Suprapubic skin (tissue), 4 donors: Measurements from ENCODE around the gene IGSF23. TPM values are rescaled to one million over a fixed set of nuclear protein-coding genes. Genes with fewer than 3 reads are reported as not detected.

ENCODE experiments used
- DNase-seq, 2 donors: peaks; one replicate each; pipeline ENCODE4 v3.0.0-alpha.2; 2019; ENCODE audit warnings: low spot score in 2 of 2
- H3K27ac ChIP-seq: fragments of 200-600 bp; sonication (generic); one replicate; pipeline ENCODE4 v1.5.1; 2019
- H3K27me3 ChIP-seq: fragments of 200-600 bp; sonication (generic); one replicate; pipeline ENCODE4 v1.5.1; 2019
- H3K36me3 ChIP-seq: fragments of 200-600 bp; sonication (generic); one replicate; pipeline ENCODE4 v1.5.1; 2019
- H3K4me1 ChIP-seq: fragments of 200-600 bp; sonication (generic); one replicate; pipeline ENCODE4 v1.5.1; 2019
- H3K4me3 ChIP-seq: fragments of 200-600 bp; sonication (generic); one replicate; pipeline ENCODE4 v1.5.1; 2019; ENCODE audit warnings: mild to moderate bottlenecking
- H3K9me3 ChIP-seq: fragments of 200-600 bp; sonication (generic); one replicate; pipeline ENCODE4 v1.5.1; 2019
- EP300 ChIP-seq: sonication (generic); formaldehyde crosslinking; IDR thresholded peaks from one replicate; pipeline ENCODE4 v1.6.1; 2017; ENCODE audit warnings: antibody characterized with exemption
- POLR2A ChIP-seq, 2 donors: fragments of 450-650 bp; IDR thresholded peaks; one replicate each; pipeline ENCODE4 v1.6.1; 2017; ENCODE audit warnings: antibody characterized with exemption in 2 of 2, mild to moderate bottlenecking in 2 of 2, moderate library complexity in 2 of 2
- POLR2AphosphoS5 ChIP-seq, 3 donors: sonication (generic); formaldehyde crosslinking; IDR thresholded peaks; one replicate each; pipeline ENCODE4 v1.6.1; 2017; ENCODE audit warnings: antibody characterized with exemption in 3 of 3
- WGBS: methylation state at CpG from one replicate; pipeline ENCODE4 v1.1.5; 2018; 5-methylcytosine and 5-hydroxymethylcytosine counted together
- total RNA-seq, 4 donors: library from RNA; depleted of rRNA; stranded (reverse); fragments of >200 nt; gene quantifications; one replicate each; pipeline ENCODE4 v1.1.0, GENCODE V29; 2016
- TF ChIP-seq, protein P1 (sequence below), 2 donors: fragments of 200-600 bp in 1 of 2; fragments of 450-650 bp in 1 of 2; sonication (generic) in 1 of 2; IDR thresholded peaks; one replicate each; pipeline ENCODE4 v1.5.1; 2016 to 2019; ENCODE audit warnings: antibody characterized with exemption in 2 of 2, mild to moderate bottlenecking in 1 of 2, moderate library complexity in 1 of 2

Gene IGSF23
- total RNA-seq, 4 donors from 2014 or later, result not detected

DNA sequence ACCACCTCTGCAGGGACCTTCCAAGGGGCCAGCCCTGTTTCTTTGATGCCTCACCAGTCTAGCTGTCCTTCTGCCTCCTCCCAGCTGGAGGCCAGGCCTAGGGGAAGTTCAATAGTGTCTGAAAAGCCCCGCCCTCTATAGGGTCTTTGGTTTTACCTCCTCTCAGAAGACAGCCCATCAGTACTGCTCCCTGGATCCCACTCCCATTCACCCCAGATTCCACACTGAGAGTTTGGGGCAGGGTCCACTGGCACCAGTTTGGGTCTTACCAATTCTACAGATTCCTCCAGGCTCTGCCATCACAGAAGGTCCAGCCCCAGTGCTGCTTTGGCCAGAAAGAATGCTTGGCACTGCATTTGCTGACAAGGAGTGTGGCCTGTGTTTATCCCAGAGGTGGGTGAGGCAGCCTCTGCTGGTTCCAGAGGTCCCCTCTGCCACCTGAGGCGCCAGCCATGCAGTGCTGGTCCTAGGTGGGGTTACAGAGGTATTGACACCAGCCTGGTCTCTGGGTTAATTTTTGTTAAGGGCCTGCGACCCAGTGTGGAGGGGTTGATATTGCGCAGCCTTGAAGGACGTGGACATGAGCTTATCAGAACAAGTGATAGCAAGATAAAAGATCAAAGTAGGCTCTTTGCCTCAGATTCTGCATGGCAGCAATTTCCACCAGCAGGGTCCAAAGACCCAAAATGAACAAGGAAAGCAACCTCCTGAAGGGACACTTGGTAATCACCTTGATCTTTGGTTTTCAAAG is 41.4 kb upstream of the IGSF23 start:
- H3K9me3 ChIP-seq, result no peaks in the 10 kb centered on the region
- WGBS, result 88% methylated on average over 4 of the region's 5 CpGs
- no peak for TF ChIP-seq POLR2AphosphoS5 (IDR thresholded peaks at IDR 0.05)
- no peak for TF ChIP-seq POLR2A (IDR thresholded peaks at IDR 0.05)
- TF ChIP-seq, protein P1, sequence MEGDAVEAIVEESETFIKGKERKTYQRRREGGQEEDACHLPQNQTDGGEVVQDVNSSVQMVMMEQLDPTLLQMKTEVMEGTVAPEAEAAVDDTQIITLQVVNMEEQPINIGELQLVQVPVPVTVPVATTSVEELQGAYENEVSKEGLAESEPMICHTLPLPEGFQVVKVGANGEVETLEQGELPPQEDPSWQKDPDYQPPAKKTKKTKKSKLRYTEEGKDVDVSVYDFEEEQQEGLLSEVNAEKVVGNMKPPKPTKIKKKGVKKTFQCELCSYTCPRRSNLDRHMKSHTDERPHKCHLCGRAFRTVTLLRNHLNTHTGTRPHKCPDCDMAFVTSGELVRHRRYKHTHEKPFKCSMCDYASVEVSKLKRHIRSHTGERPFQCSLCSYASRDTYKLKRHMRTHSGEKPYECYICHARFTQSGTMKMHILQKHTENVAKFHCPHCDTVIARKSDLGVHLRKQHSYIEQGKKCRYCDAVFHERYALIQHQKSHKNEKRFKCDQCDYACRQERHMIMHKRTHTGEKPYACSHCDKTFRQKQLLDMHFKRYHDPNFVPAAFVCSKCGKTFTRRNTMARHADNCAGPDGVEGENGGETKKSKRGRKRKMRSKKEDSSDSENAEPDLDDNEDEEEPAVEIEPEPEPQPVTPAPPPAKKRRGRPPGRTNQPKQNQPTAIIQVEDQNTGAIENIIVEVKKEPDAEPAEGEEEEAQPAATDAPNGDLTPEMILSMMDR (IDR thresholded peaks at IDR 0.05), result no peak
- no peak for TF ChIP-seq EP300
- no peak overlapping the region for H3K4me3 ChIP-seq
- no peaks in the 10 kb centered on the region for H3K36me3 ChIP-seq
- H3K27ac ChIP-seq, result no peak overlapping the region
- H3K27me3 ChIP-seq, result peaks cover 7% of the 10 kb centered on the region
- no peaks in the 10 kb centered on the region for H3K4me1 ChIP-seq
- no peak for DNase-seq

DNA sequence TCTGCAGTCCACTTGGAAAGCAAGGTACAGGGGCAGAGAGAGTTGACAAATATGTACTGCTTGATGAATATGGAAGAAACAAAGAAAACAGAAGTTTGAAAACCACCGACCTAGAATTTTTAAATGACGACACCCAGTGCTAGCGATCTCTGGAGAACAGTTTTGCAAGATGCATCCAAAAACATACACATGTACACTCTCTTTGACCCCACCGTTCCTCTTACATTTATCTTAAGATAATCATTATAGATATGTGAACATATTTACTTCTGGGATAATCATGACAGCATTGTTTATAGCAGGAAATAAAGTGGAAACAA is 40.8 kb upstream of the IGSF23 start:
- no peaks in the 10 kb centered on the region for H3K36me3 ChIP-seq
- no peak overlapping the region for H3K4me3 ChIP-seq
- 74% methylated on average over 4 of the region's 4 CpGs for WGBS
- peaks cover 7% of the 10 kb centered on the region for H3K27me3 ChIP-seq
- H3K4me1 ChIP-seq, result no peaks in the 10 kb centered on the region
- no peak for TF ChIP-seq POLR2AphosphoS5 (IDR thresholded peaks at IDR 0.05)
- TF ChIP-seq, protein P1 (IDR thresholded peaks at IDR 0.05), result no peak
- TF ChIP-seq POLR2A (IDR thresholded peaks at IDR 0.05), result no peak
- TF ChIP-seq EP300, result no peak
- DNase-seq, result no peak
- H3K27ac ChIP-seq, result no peak overlapping the region
- H3K9me3 ChIP-seq, result no peaks in the 10 kb centered on the region

DNA sequence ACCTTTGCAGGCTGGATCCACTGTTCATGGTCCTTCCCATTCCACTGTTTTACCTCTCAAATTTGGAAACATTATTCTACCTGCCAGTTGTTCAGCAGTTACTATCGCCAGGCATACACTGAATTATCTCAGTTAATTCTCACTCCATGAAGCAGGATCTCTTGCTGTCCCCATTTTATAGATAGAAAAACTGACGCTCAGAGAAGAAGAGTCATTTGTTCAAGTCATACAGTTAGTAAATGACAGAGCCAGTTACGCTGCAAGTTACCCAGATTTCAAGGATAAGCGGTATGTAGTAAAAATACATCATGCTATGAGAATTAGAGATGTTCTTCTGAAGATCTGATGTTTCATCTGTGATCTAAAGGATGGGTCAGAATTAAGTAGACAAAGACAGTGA is 40.2 kb upstream of the IGSF23 start:
- no peaks in the 10 kb centered on the region for H3K36me3 ChIP-seq
- no peak for DNase-seq
- H3K4me3 ChIP-seq, result no peak overlapping the region
- peaks cover 7% of the 10 kb centered on the region for H3K27me3 ChIP-seq
- TF ChIP-seq EP300 (no peak), POLR2A (IDR thresholded peaks at IDR 0.05) (no peak), POLR2AphosphoS5 (IDR thresholded peaks at IDR 0.05) (no peak)
- TF ChIP-seq, protein P1 (IDR thresholded peaks at IDR 0.05), result no peak
- H3K4me1 ChIP-seq, result no peaks in the 10 kb centered on the region
- WGBS, result 91% methylated on average over 4 of the region's 4 CpGs
- no peak overlapping the region for H3K27ac ChIP-seq
- H3K9me3 ChIP-seq, result no peaks in the 10 kb centered on the region

DNA sequence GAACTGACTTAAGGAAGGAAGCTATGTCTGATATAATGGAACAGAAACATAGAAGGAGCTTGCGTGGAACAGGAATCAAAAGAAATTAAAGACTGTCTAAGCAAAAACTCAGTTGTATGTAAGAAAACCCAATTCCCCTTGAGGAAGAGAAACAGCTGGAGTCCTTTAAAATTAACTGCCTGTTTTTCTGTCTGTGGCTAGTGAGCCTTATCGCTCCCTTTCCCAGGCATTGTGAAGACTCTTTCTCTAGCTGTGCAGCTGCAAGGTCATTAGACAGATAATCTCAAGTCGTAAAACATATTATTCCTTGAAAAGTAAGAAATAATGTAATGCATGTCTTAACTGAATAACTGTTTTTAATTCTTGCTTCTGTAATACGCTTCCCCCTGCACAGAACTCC is 39.7 kb upstream of the IGSF23 start:
- 75% methylated on average over 4 of the region's 4 CpGs for WGBS

More for the DNA sequence above, 39.7 kb upstream of the IGSF23 start:
- TF ChIP-seq POLR2A (IDR thresholded peaks at IDR 0.05), result no peak
- TF ChIP-seq, protein P1 (IDR thresholded peaks at IDR 0.05), result no peak
- no peak for TF ChIP-seq EP300
- TF ChIP-seq POLR2AphosphoS5 (IDR thresholded peaks at IDR 0.05), result no peak
- no peaks in the 10 kb centered on the region for H3K9me3 ChIP-seq
- H3K27me3 ChIP-seq, result peaks cover 7% of the 10 kb centered on the region
- no peak overlapping the region for H3K27ac ChIP-seq
- no peaks in the 10 kb centered on the region for H3K36me3 ChIP-seq
- no peaks in the 10 kb centered on the region for H3K4me1 ChIP-seq
- no peak overlapping the region for H3K4me3 ChIP-seq
- DNase-seq, result no peak
